GM18870 (cell line): ENCODE measurements around the gene OBI1.

Experiments
- ATAC-seq: cut with Tn5 transposase; IDR thresholded peaks from one replicate; pipeline ENCODE4 v1.9.1; 2021; ENCODE audit warnings: moderate library complexity; ENCODE audit not compliant: unreplicated experiment

OBI1 gene

GRCh38 chr13:78604782-78605611 is 54.0 kb downstream of the OBI1 start:
- no peak for ATAC-seq

- ATAC-seq = peak; percentile 42
These were observed 55.6 kb downstream of the OBI1 start, which contains the start of gene POU4F1 for GRCh38 chr13:78603240-78603957. Gene POU4F1, minus strand, starts transcription at chr13:78603552. Its CDS starts 226 bp downstream, at chr13:78603326.

GRCh38 chr13:78602561-78603239 is 56.3 kb downstream of the OBI1 start:
- no peak for ATAC-seq

- ATAC-seq = no peak
These were observed 56.9 kb downstream of the OBI1 start for GRCh38 chr13:78601874-78602560.

- no peak for ATAC-seq
These were observed 57.7 kb downstream of the OBI1 start for GRCh38 chr13:78601124-78601873.

GRCh38 chr13:78600280-78600883 is 58.6 kb downstream of the OBI1 start:
- ATAC-seq = no peak

GRCh38 chr13:78599645-78600279 is 59.2 kb downstream of the OBI1 start:
- no peak for ATAC-seq

GRCh38 chr13:78598966-78599644 is 59.9 kb downstream of the OBI1 start:
- ATAC-seq = no peak

- ATAC-seq = no peak
These were observed 60.7 kb downstream of the OBI1 start for GRCh38 chr13:78598116-78598781.

- ATAC-seq = no peak
These were observed 61.4 kb downstream of the OBI1 start for GRCh38 chr13:78597602-78597932.

- no peak for ATAC-seq
These were observed 62.0 kb downstream of the OBI1 start for GRCh38 chr13:78596736-78597601.

- no peak for ATAC-seq
These were observed 62.6 kb downstream of the OBI1 start for GRCh38 chr13:78596399-78596735.

- no peak for ATAC-seq
These were observed 63.2 kb downstream of the OBI1 start for GRCh38 chr13:78595495-78596398.

GRCh38 chr13:78594456-78594975 is 64.4 kb downstream of the OBI1 start:
- ATAC-seq = no peak

- ATAC-seq = no peak
These were observed 65.1 kb downstream of the OBI1 start for GRCh38 chr13:78593652-78594455.

GRCh38 chr13:78593129-78593528 is 65.8 kb downstream of the OBI1 start:
- no peak for ATAC-seq
